NCI-H2029 treated with DMSO at 0.1 percent for 48 hours (cell line): ENCODE measurements around the gene MYH13.
"Not testable (repeated sequence)": the region's sequence is repeated elsewhere in the genome, so short reads cannot be mapped to it uniquely, and the experiment has no call there.

Experiments used
- DNase-seq: peaks from one replicate; lab custom pipeline; 2025; lab: John Stamatoyannopoulos, UW

The MYH13 gene

DNA sequence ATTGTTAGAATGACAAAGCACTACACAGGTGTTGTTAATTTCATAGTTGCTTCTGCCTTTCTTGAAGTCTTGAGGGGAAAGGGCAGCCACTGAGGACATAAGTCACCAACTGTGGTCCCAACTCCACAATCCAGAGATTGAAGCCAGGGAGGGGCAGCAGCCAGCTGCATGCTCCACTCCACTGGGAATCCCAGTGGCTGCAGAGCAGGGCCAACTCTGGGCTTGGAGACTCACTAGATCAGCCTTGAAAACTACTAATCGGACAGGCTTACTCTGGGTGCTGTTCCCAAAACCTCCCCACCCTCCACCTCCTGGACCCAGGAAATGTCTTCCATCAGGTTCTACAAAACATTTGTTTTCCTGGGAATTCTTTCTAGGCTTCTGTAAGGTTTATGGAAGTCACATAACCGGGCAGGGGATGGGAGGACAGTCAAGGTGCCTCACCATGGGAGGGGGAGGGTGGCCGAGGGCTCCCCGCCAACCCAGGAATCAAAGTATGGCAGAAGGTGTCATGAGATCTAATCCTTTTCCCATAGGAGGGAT lies 68.0 kb downstream of the MYH13 start:
- DNase-seq: no peak

DNA sequence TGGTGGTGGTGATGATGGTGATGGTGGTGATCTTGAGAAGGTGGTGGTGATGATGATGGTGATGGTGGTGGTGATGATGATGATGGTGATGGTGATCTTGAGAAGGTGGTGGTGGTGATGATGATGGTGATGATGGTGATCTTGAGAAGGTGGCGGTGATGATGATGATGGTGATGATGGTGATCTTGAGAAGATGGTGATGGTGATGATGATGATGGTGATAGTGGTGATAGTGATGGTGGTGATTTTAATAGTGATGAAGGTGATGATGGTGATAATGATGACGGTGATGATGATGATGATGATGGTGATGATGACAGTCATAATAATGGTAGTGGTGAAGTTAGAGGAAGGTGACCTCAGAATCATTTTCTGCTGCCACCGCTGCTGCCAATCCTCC lies 75.1 kb downstream of the MYH13 start:
- DNase-seq: no peak

- DNase-seq: no peak
Measured at GRCh38 chr17:10295728-10296343, 77.0 kb downstream of the MYH13 start.

- DNase-seq: no peak
Measured at GRCh38 chr17:10294180-10294579, 78.6 kb downstream of the MYH13 start.

GRCh38 chr17:10292057-10292937 lies 80.5 kb downstream of the MYH13 start:
- DNase-seq: no peak

- DNase-seq: not testable (repeated sequence)
Measured at GRCh38 chr17:10291576-10291975, 81.2 kb downstream of the MYH13 start.

GRCh38 chr17:10290041-10290440 lies 82.8 kb downstream of the MYH13 start:
- no peak for DNase-seq

GRCh38 chr17:10286324-10286723 lies 86.5 kb downstream of the MYH13 start:
- DNase-seq: no peak

GRCh38 chr17:10285896-10286295 lies 86.9 kb downstream of the MYH13 start:
- no peak for DNase-seq

- DNase-seq: no peak
Measured at GRCh38 chr17:10280068-10280467, 92.7 kb downstream of the MYH13 start.

GRCh38 chr17:10278218-10278617 lies 94.6 kb downstream of the MYH13 start:
- no peak for DNase-seq

- DNase-seq: no peak
Measured at GRCh38 chr17:10276436-10276835, 96.4 kb downstream of the MYH13 start.

GRCh38 chr17:10275418-10275817 lies 97.4 kb downstream of the MYH13 start:
- no peak for DNase-seq

GRCh38 chr17:10271106-10271562 lies 101.7 kb downstream of the MYH13 start:
- no peak for DNase-seq

GRCh38 chr17:10270258-10270657 lies 102.5 kb downstream of the MYH13 start:
- no peak for DNase-seq

DNA sequence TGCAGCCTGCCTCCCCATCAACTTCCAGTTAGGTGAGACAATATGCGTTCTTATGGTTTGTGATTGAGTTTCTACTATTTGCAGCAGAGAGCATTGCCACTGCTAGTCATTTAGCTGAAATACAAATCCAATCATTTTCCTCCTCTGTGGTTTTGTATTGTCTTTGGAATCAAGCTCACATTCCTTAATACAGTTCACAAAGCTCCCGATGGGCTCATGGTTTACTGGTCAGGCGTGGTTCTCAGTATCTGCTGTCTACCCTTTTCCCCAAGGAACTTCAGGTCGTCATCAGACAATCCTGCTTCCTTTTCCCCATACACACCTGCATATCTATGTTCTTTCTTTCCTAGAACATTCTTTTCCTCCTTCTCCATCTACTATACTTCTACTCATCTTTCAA lies 104.8 kb downstream of the MYH13 start:
- no peak for DNase-seq

- DNase-seq: no peak
Measured at GRCh38 chr17:10266296-10266876, 106.4 kb downstream of the MYH13 start.

DNA sequence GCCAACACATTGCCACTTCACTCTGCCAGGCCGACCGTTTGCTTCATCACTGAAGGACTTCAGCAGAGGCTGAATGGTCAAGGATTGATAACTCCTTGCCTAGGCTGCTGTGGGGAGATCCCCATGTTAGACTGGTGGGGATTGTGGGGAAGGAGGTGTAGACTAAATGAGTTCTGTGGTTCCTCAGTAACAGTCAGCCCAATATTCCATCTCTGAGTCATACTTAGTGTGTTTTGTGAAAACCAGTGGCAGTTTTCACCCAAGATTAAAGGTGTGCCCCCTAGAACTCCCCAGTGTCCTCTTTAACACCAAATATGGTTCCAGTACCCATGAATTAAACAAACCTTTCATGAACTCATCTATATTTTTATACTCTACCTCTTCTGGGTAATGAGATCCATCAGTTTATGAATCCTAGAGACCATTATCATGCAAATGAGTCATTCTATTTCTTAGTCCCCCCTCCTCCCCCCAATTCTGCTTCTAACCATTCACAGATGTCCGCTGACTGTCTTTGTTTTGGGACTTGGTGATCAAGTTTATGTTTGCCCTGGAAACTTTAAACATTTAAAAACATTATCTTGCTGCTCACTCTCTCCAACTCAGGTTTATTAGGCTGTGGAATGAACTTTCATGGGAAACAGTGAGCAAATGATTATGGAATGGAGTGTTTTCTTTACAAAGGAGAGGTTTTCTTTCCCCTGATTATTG lies 107.6 kb downstream of the MYH13 start:
- no peak for DNase-seq

DNA sequence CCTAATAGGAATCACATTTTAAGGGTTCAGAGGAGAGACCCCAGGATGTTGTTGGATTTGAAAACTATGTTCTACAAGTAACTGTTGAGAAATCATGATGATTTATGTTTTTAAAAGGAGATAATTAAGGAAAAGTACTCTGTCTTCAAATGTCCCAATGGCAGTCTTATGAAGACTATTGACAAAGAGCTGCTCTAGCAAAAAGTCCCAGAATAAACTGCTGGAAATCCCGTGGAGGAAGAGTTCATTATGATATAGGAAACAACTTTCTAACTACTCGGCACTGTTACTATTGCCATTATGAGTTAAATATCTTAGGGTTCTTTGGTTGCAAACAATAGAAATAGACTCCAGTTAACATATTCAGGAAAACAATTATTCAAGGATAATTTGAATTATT lies 108.8 kb downstream of the MYH13 start:
- DNase-seq: no peak

DNA sequence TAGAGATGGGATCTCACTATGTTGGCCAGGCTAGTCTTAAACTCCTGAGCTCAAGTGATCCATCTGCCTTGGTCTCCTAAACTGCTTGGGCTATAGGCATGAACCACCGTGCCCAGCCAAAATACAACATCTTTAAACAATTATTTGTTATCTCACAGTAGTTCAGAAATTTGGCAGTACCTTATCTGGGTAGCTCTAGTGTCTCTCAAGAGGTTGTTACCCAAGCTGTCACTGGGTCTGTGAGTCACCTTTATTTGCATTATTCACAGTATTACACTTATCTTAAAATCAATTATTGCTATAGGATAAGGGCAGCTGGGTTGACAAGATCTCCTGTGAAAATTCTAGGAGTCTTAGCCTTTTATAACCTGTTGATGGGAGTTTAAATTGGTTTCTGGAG lies 110.4 kb downstream of the MYH13 start:
- no peak for DNase-seq

DNA sequence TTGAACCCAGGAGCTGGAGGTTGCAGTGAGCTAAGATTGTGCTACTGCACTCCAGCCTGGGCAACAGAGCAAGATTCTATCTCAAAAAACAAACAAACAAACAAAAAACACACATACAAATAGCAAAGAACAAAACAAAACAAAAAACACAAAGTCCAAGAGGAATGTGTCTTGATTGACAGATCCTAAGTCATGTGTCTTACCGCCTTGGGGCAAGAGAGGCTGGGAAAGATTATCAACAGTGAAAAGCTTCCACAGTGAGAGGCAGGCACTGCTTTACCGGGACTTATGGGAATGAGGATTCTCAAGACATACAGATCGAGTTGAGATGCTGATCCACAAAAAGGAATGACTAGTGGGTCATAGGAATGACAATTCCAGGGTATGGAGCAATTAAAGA lies 111.7 kb downstream of the MYH13 start:
- no peak for DNase-seq
